Astrocyte (in vitro differentiated cells and primary cell): ENCODE data around the gene RNF34. TPM values are rescaled to one million over a fixed set of nuclear protein-coding genes. Genes with fewer than 3 reads are reported as not detected.
A peak's percentile ranks its signal among the peaks of the same experiment; 100 is the strongest.

ENCODE experiments used
- DNase-seq: peaks from one replicate; pipeline ENCODE4 v3.0.0-alpha.2; 2010; ENCODE audit warnings: low read depth
- FAIRE-seq: peaks from 2 replicates; lab custom pipeline; 2011; peaks lifted over from hg19 to GRCh38; lab: Jason Lieb, UNC
- H2AFZ ChIP-seq: 2 replicates; pipeline ENCODE4 v1.6.0; 2012; ENCODE audit warnings: low read depth, low read length, inconsistent platforms
- H3K27ac ChIP-seq: 2 replicates; pipeline ENCODE4 v1.5.1; 2011; ENCODE audit warnings: low read depth, low read length, inconsistent platforms
- H3K27me3 ChIP-seq: 2 replicates; pipeline ENCODE4 v1.6.0; 2011; ENCODE audit warnings: low read length, inconsistent platforms; ENCODE audit not compliant: insufficient read depth
- H3K36me3 ChIP-seq: 2 replicates; pipeline ENCODE4 v1.5.1; 2011; ENCODE audit warnings: low read length, inconsistent platforms; ENCODE audit not compliant: insufficient read depth
- H3K4me1 ChIP-seq: 2 replicates; pipeline ENCODE4 v1.5.1; 2011; ENCODE audit warnings: low read length, inconsistent platforms; ENCODE audit not compliant: insufficient read depth
- H3K4me2 ChIP-seq: 2 replicates; pipeline ENCODE4 v1.6.0; 2012; ENCODE audit warnings: low read length, inconsistent platforms
- H3K4me3 ChIP-seq: 2 replicates; pipeline ENCODE4 v1.5.1; 2011; ENCODE audit warnings: low read depth, mild to moderate bottlenecking, low read length, inconsistent platforms; ENCODE audit not compliant: insufficient read depth
- H3K79me2 ChIP-seq: 2 replicates; pipeline ENCODE4 v1.6.0; 2012; ENCODE audit warnings: mild to moderate bottlenecking, low read length, inconsistent platforms; ENCODE audit not compliant: insufficient read depth
- H3K9ac ChIP-seq: 2 replicates; pipeline ENCODE4 v1.6.0; 2012; ENCODE audit warnings: mild to moderate bottlenecking, low read length, inconsistent platforms
- H3K9me3 ChIP-seq: 2 replicates; pipeline ENCODE4 v1.5.1; 2012; ENCODE audit warnings: low read depth, mild to moderate bottlenecking, low read length, inconsistent platforms; ENCODE audit not compliant: insufficient read depth
- H4K20me1 ChIP-seq: 2 replicates; pipeline ENCODE4 v1.6.0; 2012; ENCODE audit warnings: low read length, inconsistent platforms; ENCODE audit not compliant: insufficient read depth
- H3K27ac Mint-ChIP-seq: one replicate; pipeline ENCODE4 v1.8.0; 2021; ENCODE audit warnings: mild to moderate bottlenecking, mixed read lengths; ENCODE audit not compliant: unreplicated experiment
- H3K27me3 Mint-ChIP-seq: one replicate; pipeline ENCODE4 v1.8.0; 2021; ENCODE audit warnings: low read depth, mixed read lengths; ENCODE audit not compliant: unreplicated experiment
- H3K36me3 Mint-ChIP-seq: one replicate; pipeline ENCODE4 v1.8.0; 2021; ENCODE audit warnings: low read depth, mixed read lengths; ENCODE audit not compliant: unreplicated experiment
- H3K4me1 Mint-ChIP-seq: one replicate; pipeline ENCODE4 v1.8.0; 2021; ENCODE audit warnings: low read depth, mixed read lengths; ENCODE audit not compliant: unreplicated experiment
- H3K4me3 Mint-ChIP-seq: one replicate; pipeline ENCODE4 v1.8.0; 2021; ENCODE audit warnings: mild to moderate bottlenecking, moderate library complexity, mixed read lengths; ENCODE audit not compliant: unreplicated experiment
- H3K9me3 Mint-ChIP-seq: one replicate; pipeline ENCODE4 v1.8.0; 2021; ENCODE audit warnings: mild to moderate bottlenecking, mixed read lengths; ENCODE audit not compliant: unreplicated experiment
- CTCF ChIP-seq: IDR thresholded peaks from 2 replicates; pipeline ENCODE4 v1.5.1; 2011; ENCODE audit warnings: low read depth, mild to moderate bottlenecking, inconsistent platforms, low read length, moderate library complexity; ENCODE audit not compliant: insufficient read depth
- EZH2 ChIP-seq: IDR thresholded peaks from 2 replicates; pipeline ENCODE4 v1.6.1; 2012; ENCODE audit warnings: mild to moderate bottlenecking, low read length, inconsistent platforms; ENCODE audit not compliant: insufficient read depth
- total RNA-seq: library from RNA; stranded (reverse); gene quantifications from 2 replicates; pipeline ENCODE4 v1.2.1, GENCODE V29; 2021

RNF34 gene
- total RNA-seq, 1 donor from 2014 or later: 37.7 TPM

- Histone ChIP-seq H3K4me1 (no peaks in the 10 kb centered on the region), H3K4me3 (no peak overlapping the region), H4K20me1 (peaks cover 20% of the 10 kb centered on the region), H3K36me3 (peaks cover 68% of the 10 kb centered on the region), H2AFZ (no peak overlapping the region), H3K79me2 (peaks cover 13% of the 10 kb centered on the region), H3K9ac (no peak overlapping the region), H3K4me2 (no peak overlapping the region), H3K9me3 (no peaks in the 10 kb centered on the region), H3K27ac (no peak overlapping the region), H3K27me3 (no peaks in the 10 kb centered on the region)
- H3K4me1 Mint-ChIP-seq: no peaks in the 10 kb centered on the region
- no peak for FAIRE-seq
- peaks cover 15% of the 10 kb centered on the region for H3K36me3 Mint-ChIP-seq
- peak overlapping the region; percentile 20 for H3K27ac Mint-ChIP-seq
- H3K4me3 Mint-ChIP-seq: no peak overlapping the region
- no peaks in the 10 kb centered on the region for H3K9me3 Mint-ChIP-seq
- no peak for DNase-seq
- TF ChIP-seq EZH2 (no peak), CTCF (no peak)
- no peaks in the 10 kb centered on the region for H3K27me3 Mint-ChIP-seq
These were observed 23.3 kb downstream of the RNF34 start for GRCh38 chr12:121423253-121423652.

GRCh38 chr12:121423682-121424623 lies 24.0 kb downstream of the RNF34 start:
- peaks cover 10% of the 10 kb centered on the region for H3K79me2 ChIP-seq
- no peaks in the 10 kb centered on the region for H3K9me3 ChIP-seq
- no peak overlapping the region for H3K9ac ChIP-seq
- H3K36me3 ChIP-seq: peaks cover 73% of the 10 kb centered on the region
- TF ChIP-seq EZH2 (no peak), CTCF (no peak)
- Mint-ChIP-seq H3K27ac (no peak overlapping the region), H3K27me3 (no peaks in the 10 kb centered on the region), H3K36me3 (peaks cover 21% of the 10 kb centered on the region), H3K9me3 (no peaks in the 10 kb centered on the region), H3K4me3 (no peak overlapping the region), H3K4me1 (no peaks in the 10 kb centered on the region)
- no peaks in the 10 kb centered on the region for H3K27me3 ChIP-seq
- peak overlapping the region; percentile 6 for H3K27ac ChIP-seq
- no peak overlapping the region for H2AFZ ChIP-seq
- H3K4me3 ChIP-seq: no peak overlapping the region
- FAIRE-seq: no peak
- no peak for DNase-seq
- H3K4me1 ChIP-seq: no peaks in the 10 kb centered on the region
- peaks cover 20% of the 10 kb centered on the region for H4K20me1 ChIP-seq
- H3K4me2 ChIP-seq: no peak overlapping the region

- no peak for FAIRE-seq
These were observed 24.7 kb downstream of the RNF34 start for GRCh38 chr12:121424624-121424975.

More at GRCh38 chr12:121424624-121424975, 24.7 kb downstream of the RNF34 start:
- H3K27ac ChIP-seq: no peak overlapping the region
- peaks cover 8% of the 10 kb centered on the region for H3K79me2 ChIP-seq
- no peaks in the 10 kb centered on the region for H3K4me1 ChIP-seq
- Mint-ChIP-seq H3K27ac (no peak overlapping the region), H3K4me1 (no peaks in the 10 kb centered on the region), H3K4me3 (no peak overlapping the region), H3K36me3 (peaks cover 21% of the 10 kb centered on the region), H3K27me3 (no peaks in the 10 kb centered on the region), H3K9me3 (no peaks in the 10 kb centered on the region)
- no peaks in the 10 kb centered on the region for H3K27me3 ChIP-seq
- H2AFZ ChIP-seq: no peak overlapping the region
- no peak overlapping the region for H3K9ac ChIP-seq
- no peak overlapping the region for H3K4me2 ChIP-seq
- peaks cover 18% of the 10 kb centered on the region for H4K20me1 ChIP-seq
- TF ChIP-seq EZH2: no peak
- TF ChIP-seq CTCF: no peak
- H3K9me3 ChIP-seq: no peaks in the 10 kb centered on the region
- no peak overlapping the region for H3K4me3 ChIP-seq
- peaks cover 73% of the 10 kb centered on the region for H3K36me3 ChIP-seq
- no peak for DNase-seq
